A549 (cell line): Measurements from ENCODE around the gene OCA2. TPM values are rescaled to one million over a fixed set of nuclear protein-coding genes. Genes with fewer than 3 reads are reported as not detected.

Experiments
- ATAC-seq, 2 experiments: fragments of 200-7000 bp in 1 of 2; fragments of >200 bp in 1 of 2; cut with Nextera tagmentation in 1 of 2; cut with Tn5 transposase in 1 of 2; 3 replicates each; pipeline versions ENCODE4 v1.8.0 to v1.9.1; 2018 to 2020; ENCODE audit warnings: mild to moderate bottlenecking in 1 of 2, moderate library complexity in 1 of 2
- CTCF ChIA-PET: fragments of 300-600 bp; sonication (Branson Sonifier 250); formaldehyde crosslinking; extraction: SDS; loops from one replicate; lab custom pipeline; 2021; ENCODE audit warnings: antibody characterized with exemption, inconsistent platforms; lab: Yijun Ruan, JAX
- POLR2A ChIA-PET: fragments of 350-600 bp; formaldehyde crosslinking; extraction: SDS; loops from one replicate; lab custom pipeline; 2021; ENCODE audit warnings: antibody characterized with exemption, inconsistent platforms; lab: Yijun Ruan, JAX
- DNase-seq, 2 experiments: peaks; one replicate each; pipeline versions ENCODE4 v3.0.0 to v3.0.0-alpha.2; 2011 to 2016; ENCODE audit warnings: low read depth in 1 of 2, low spot score in 1 of 2
- FAIRE-seq: peaks from 2 replicates; lab custom pipeline; 2011; peaks lifted over from hg19 to GRCh38; lab: Jason Lieb, UNC
- H3K27ac ChIP-seq, 2 experiments: fragments of >200 bp; sonication (Bioruptor Twin); formaldehyde crosslinking; 3 replicates each; pipeline ENCODE4 v1.5.1; 2016 to 2017
- H3K4me1 ChIP-seq: fragments of >200 bp; sonication (Bioruptor Twin); formaldehyde crosslinking; 3 replicates; pipeline ENCODE4 v1.6.1; 2016
- H3K4me2 ChIP-seq: fragments of >200 bp; sonication (Bioruptor Twin); formaldehyde crosslinking; 3 replicates; pipeline ENCODE4 v1.6.1; 2016
- H3K4me3 ChIP-seq: fragments of >200 bp; sonication (Bioruptor Twin); formaldehyde crosslinking; 3 replicates; pipeline ENCODE4 v1.5.1; 2016
- H3K9me3 ChIP-seq: fragments of >200 bp; sonication (Bioruptor Twin); formaldehyde crosslinking; 3 replicates; pipeline ENCODE4 v1.6.1; 2016
- CBX2 ChIP-seq: fragments of 200-600 bp; sonication (generic); IDR thresholded peaks from 2 replicates; pipeline ENCODE4 v1.6.1; 2016; ENCODE audit warnings: low read depth, mild to moderate bottlenecking, borderline replicate concordance
- CTCF ChIP-seq: fragments of >200 bp; sonication (Bioruptor Twin); formaldehyde crosslinking; IDR thresholded peaks from 3 replicates; pipeline ENCODE4 v1.5.1; 2016
- EHMT2 ChIP-seq: fragments of 200-600 bp; sonication (generic); IDR thresholded peaks from 2 replicates; pipeline ENCODE4 v1.6.1; 2016; ENCODE audit warnings: antibody characterized with exemption, low read depth, mild to moderate bottlenecking, moderate library complexity
- ESRRA ChIP-seq: fragments of 150-350 bp; IDR thresholded peaks from 2 replicates; pipeline ENCODE4 v1.6.1; 2014; ENCODE audit warnings: mild to moderate bottlenecking, low read length, borderline replicate concordance
- FOSB ChIP-seq: fragments of 250-450 bp; sonication (Bioruptor Pico); IDR thresholded peaks from 2 replicates; pipeline ENCODE4 v1.5.0; 2020; ENCODE audit warnings: mild to moderate bottlenecking, moderate library complexity
- FOXS1 ChIP-seq: fragments of 250-450 bp; sonication (Bioruptor Pico); IDR thresholded peaks from 2 replicates; pipeline ENCODE4 v1.5.0; 2020; ENCODE audit warnings: mild to moderate bottlenecking, moderate library complexity
- HES2 ChIP-seq: fragments of >200 bp; sonication (Bioruptor Twin); formaldehyde crosslinking; IDR thresholded peaks from 2 replicates; pipeline ENCODE4 v1.6.1; 2016
- JUNB ChIP-seq: fragments of >200 bp; sonication (Bioruptor Twin); formaldehyde crosslinking; IDR thresholded peaks from 2 replicates; pipeline ENCODE4 v1.6.1; 2016
- KDM5A ChIP-seq: fragments of 200-600 bp; sonication (generic); IDR thresholded peaks from 2 replicates; pipeline ENCODE4 v1.6.1; 2016; ENCODE audit warnings: antibody characterized with exemption, mild to moderate bottlenecking
- MAX ChIP-seq: IDR thresholded peaks from 2 replicates; pipeline ENCODE4 v1.6.1; 2012
- MAZ ChIP-seq: fragments of 150-350 bp; IDR thresholded peaks from 2 replicates; pipeline ENCODE4 v1.6.1; 2014; ENCODE audit warnings: antibody characterized with exemption, low read depth, low read length, borderline replicate concordance
- MYC ChIP-seq: IDR thresholded peaks from 2 replicates; pipeline ENCODE4 v1.6.1; 2012; ENCODE audit warnings: mild to moderate bottlenecking, inconsistent platforms, low read length, improper control_type of control experiment, borderline replicate concordance
- POLR2AphosphoS2 ChIP-seq: conservative IDR thresholded peaks from 2 replicates; pipeline ENCODE4 v1.6.1; 2012; ENCODE audit warnings: low read length, improper control_type of control experiment, inconsistent platforms
- RAD21 ChIP-seq, 2 experiments: fragments of >200 bp in 1 of 2; sonication (Bioruptor Twin) in 1 of 2; formaldehyde crosslinking in 1 of 2; IDR thresholded peaks in 1 of 2; conservative IDR thresholded peaks in 1 of 2; 2 replicates in 1 of 2; 3 replicates in 1 of 2; pipeline ENCODE4 v1.6.1; 2012 to 2018; ENCODE audit warnings: inconsistent platforms in 1 of 2
- RFX5 ChIP-seq: fragments of 450-650 bp; IDR thresholded peaks from 2 replicates; pipeline ENCODE4 v1.7.1; 2014; ENCODE audit warnings: antibody characterized with exemption, mild to moderate bottlenecking, moderate library complexity
- SMC3 ChIP-seq: fragments of >200 bp; sonication (Bioruptor Twin); formaldehyde crosslinking; IDR thresholded peaks from 3 replicates; pipeline ENCODE4 v1.6.1; 2018; ENCODE audit warnings: inconsistent platforms
- TP53 ChIP-seq: fragments of 250-450 bp; sonication (Bioruptor Pico); IDR thresholded peaks from 2 replicates; pipeline ENCODE4 v1.5.0; 2021; ENCODE audit warnings: mild to moderate bottlenecking, moderate library complexity
- WGBS: methylation state at CpG from one replicate; pipeline ENCODE4 v1.1.6; 2017; ENCODE audit errors: missing lambda C conversion rate; 5-methylcytosine and 5-hydroxymethylcytosine counted together
- polyA plus RNA-seq, 4 experiments: library from polyadenylated mRNA; depleted of rRNA in 3 of 4; stranded (reverse); fragments of >200 nt; fragmentation: RNase III in 1 of 4; extraction: RNeasy Plus Mini Kit Qiagen cat#74134 plus additional on column Dnase treatment in 1 of 4; gene quantifications; 2 replicates in 3 of 4; 3 replicates in 1 of 4; pipeline ENCODE4 v1.2.3, GENCODE V29; 2011 to 2017

OCA2 gene
- polyA plus RNA-seq, 2 of the 4 experiments (the other 2 are of a cell fraction), result 0.17 to 0.25 TPM

GRCh38 chr15:28022181-28022580 lies 76.9 kb downstream of the OCA2 start:
- H3K4me1 ChIP-seq, result peaks cover 5% of the 10 kb centered on the region; the same call in 1 of the 3 replicates
- ChIA-PET CTCF (interaction anchor here (0.9 to 3.3 kb wide), 19 partner anchors 9 to 1049 kb away, joined by 3 to 41 read pairs (median 4); no protein-coding TSS in a partner anchor), POLR2A (no interaction called here)
- 53% methylated on average over 13 of the region's 13 CpGs for WGBS
- 0 out of 3 replicates have a peak overlapping the region, but pooled peaks have one; percentile 22 for H3K4me2 ChIP-seq
- no peaks in the 10 kb centered on the region for H3K9me3 ChIP-seq
- no peak for DNase-seq
- no peak overlapping the region for H3K4me3 ChIP-seq
- H3K27ac ChIP-seq, result no peak overlapping the region
- ATAC-seq, result no peak
- TF ChIP-seq RAD21 (conservative IDR thresholded peaks at IDR 0.05 in 1 of 2, IDR thresholded peaks at IDR 0.05 in 1 of 2) (no peak), ESRRA (no peak), JUNB (no peak), RFX5 (no peak), CTCF (no peak), FOXS1 (no peak), MAX (no peak)
- no peak for FAIRE-seq

GRCh38 chr15:28021281-28022039 lies 77.7 kb downstream of the OCA2 start:
- 37% methylated on average over 17 of the region's 17 CpGs for WGBS
- no peak overlapping the region for H3K4me3 ChIP-seq
- ChIA-PET POLR2A (no interaction called here), CTCF (interaction anchor here (0.9 to 3.3 kb wide), 19 partner anchors 8 to 1048 kb away, joined by 3 to 41 read pairs (median 4); no protein-coding TSS in a partner anchor)
- no peak overlapping the region for H3K27ac ChIP-seq
- peak; percentile 58 for TF ChIP-seq CTCF
- TF ChIP-seq KDM5A, result no peak
- TF ChIP-seq FOXS1, result no peak
- TF ChIP-seq CBX2, result no peak
- peak; percentile 41; a peak in 3 of 5 replicates for TF ChIP-seq RAD21 (conservative IDR thresholded peaks at IDR 0.05 in 1 of 2, IDR thresholded peaks at IDR 0.05 in 1 of 2)
- TF ChIP-seq MAZ, result no peak
- TF ChIP-seq SMC3, result peak; percentile 37; the same call in 1 of the 3 replicates
- no peak for TF ChIP-seq FOSB (CRISPR knock-in tag)
- FAIRE-seq (no peak), DNase-seq (peak; percentile 38 to 75), ATAC-seq (peak; percentile 42 to 82; a peak in 4 of 6 replicates)
- 0 out of 3 replicates have a peak overlapping the region, but pooled peaks have one; percentile 22 for H3K4me2 ChIP-seq
- H3K9me3 ChIP-seq, result no peaks in the 10 kb centered on the region
- peaks cover 5% of the 10 kb centered on the region; the same call in 1 of the 3 replicates for H3K4me1 ChIP-seq

- POLR2A ChIA-PET, result interaction anchor here (0.7 kb wide), 1 partner anchor 33 kb away, joined by 3 read pairs; no protein-coding TSS in a partner anchor
- H3K4me3 ChIP-seq, result no peak overlapping the region
- CTCF ChIA-PET, result interaction anchor here (0.6 to 3.3 kb wide), 7 partner anchors 13 to 187 kb away, joined by 3 to 41 read pairs (median 5); no protein-coding TSS in a partner anchor
- no peak for TF ChIP-seq ESRRA
- TF ChIP-seq MAX, result no peak
- TF ChIP-seq POLR2AphosphoS2, result no peak
- no peak for TF ChIP-seq TP53 (CRISPR knock-in tag)
- no peak for TF ChIP-seq HES2
- TF ChIP-seq EHMT2, result no peak
- no peak for TF ChIP-seq MYC
- no peak for TF ChIP-seq SMC3
- no peak for TF ChIP-seq KDM5A
- no peak for TF ChIP-seq FOXS1
- ATAC-seq (no peak), FAIRE-seq (no peak), DNase-seq (no peak)
- H3K9me3 ChIP-seq, result no peaks in the 10 kb centered on the region
- whole genome bisulfite sequencing, result 67% methylated on average over 6 of the region's 6 CpGs
- peaks cover 5% of the 10 kb centered on the region; the same call in 1 of the 3 replicates for H3K4me1 ChIP-seq
- no peak overlapping the region for H3K4me2 ChIP-seq
- H3K27ac ChIP-seq, result no peak overlapping the region
Measured at GRCh38 chr15:28020644-28021043, 78.5 kb downstream of the OCA2 start.
